ENCODE data around the gene LARP4B. TPM values are rescaled to one million over a fixed set of nuclear protein-coding genes. Genes with fewer than 3 reads are reported as not detected.
A peak's percentile ranks its signal among the peaks of the same experiment; 100 is the strongest.

The LARP4B gene
- total RNA-seq, 4 donors from 2014 or later, result 68.6 to 113 (median 87.4) TPM

DNA sequence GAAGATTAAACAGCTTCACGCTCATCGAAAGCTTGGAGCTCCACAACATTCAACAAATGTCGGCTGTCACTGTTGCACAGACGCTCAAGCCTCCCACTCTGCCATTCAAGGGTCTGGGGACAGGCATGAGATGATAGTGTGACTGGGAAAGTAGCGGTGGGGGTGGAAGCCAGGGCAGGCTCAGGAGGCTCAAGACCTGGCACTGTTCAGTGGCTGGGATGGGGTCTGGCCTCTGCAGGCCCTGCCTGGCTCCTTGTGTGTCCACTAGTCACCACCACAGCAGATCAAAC, 43.2 kb upstream of the LARP4B start:
- WGBS, 2 donors, result 42 to 60% methylated on average over 5 of the region's 5 CpGs
- TF ChIP-seq CTCF (IDR thresholded peaks at IDR 0.05) (no peak), POLR2A (IDR thresholded peaks at IDR 0.05) (no peak)
- Histone ChIP-seq H3K27ac (peak overlapping the region in 2 of 3 donors; percentile 25 to 42), H3K9me3 (no peaks in the 10 kb centered on the region), H3K36me3 (no peaks in the 10 kb centered on the region), H3K4me1 (peaks cover 40 to 51% of the 10 kb centered on the region in 2 donors), H3K27me3 (no peaks in the 10 kb centered on the region), H3K4me3 (replicated peaks in 1 of 3) (no peak overlapping the region)
- intact Hi-C loops (cut with DNase I), result no loop called here
- peak; percentile 29 to 44 for DNase-seq

GRCh38 chr10:974038-974784, 42.7 kb upstream of the LARP4B start:
- Histone ChIP-seq H3K36me3 (no peaks in the 10 kb centered on the region), H3K4me1 (peaks cover 46 to 56% of the 10 kb centered on the region in 2 donors), H3K27ac (peak overlapping the region in 2 of 3 donors; percentile 25 to 42), H3K9me3 (no peaks in the 10 kb centered on the region), H3K4me3 (replicated peaks in 1 of 3) (no peak overlapping the region), H3K27me3 (no peaks in the 10 kb centered on the region)
- WGBS, 2 donors, result 67 to 68% methylated on average over 14 to 20 of the region's 20 CpGs
- TF ChIP-seq CTCF (IDR thresholded peaks at IDR 0.05), result no peak
- TF ChIP-seq POLR2A (IDR thresholded peaks at IDR 0.05), result no peak
- DNase-seq, result peak; percentile 10 to 35
- intact Hi-C loops (cut with DNase I), result no loop called here

DNA sequence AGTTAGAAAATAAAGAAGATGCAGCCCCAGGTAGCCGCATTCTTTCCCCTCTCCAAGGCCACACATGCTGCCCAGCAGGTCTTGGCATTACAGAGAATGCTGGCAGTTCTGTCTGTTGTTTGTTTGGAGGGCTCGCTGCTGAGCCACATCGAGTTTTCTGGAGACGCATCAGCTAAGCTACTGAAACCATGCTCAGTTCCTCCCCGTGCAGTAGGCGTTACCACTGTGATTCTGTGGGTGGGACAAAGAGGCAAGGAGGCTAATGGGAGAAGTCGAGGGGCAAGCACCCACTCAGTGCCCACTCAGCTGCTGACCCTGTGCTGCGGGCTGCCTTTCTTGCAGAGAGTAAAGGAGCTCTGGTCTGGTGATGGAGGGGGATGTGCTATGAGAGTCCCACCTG, 41.3 kb upstream of the LARP4B start:
- DNase-seq, result peak; percentile 13 to 53
- H3K4me3 ChIP-seq (replicated peaks in 1 of 3), result no peak overlapping the region
- TF ChIP-seq POLR2A (IDR thresholded peaks at IDR 0.05), result peak in 1 of 2 donors; percentile 9
- no peak for TF ChIP-seq CTCF (IDR thresholded peaks at IDR 0.05)
- no peaks in the 10 kb centered on the region for H3K27me3 ChIP-seq
- no peaks in the 10 kb centered on the region for H3K9me3 ChIP-seq
- intact Hi-C loops (cut with DNase I), result no loop called here
- 60 to 81% methylated on average over 8 of the region's 8 CpGs for WGBS, 2 donors
- H3K4me1 ChIP-seq, result peaks cover 47 to 58% of the 10 kb centered on the region in 2 donors
- H3K36me3 ChIP-seq, result no peaks in the 10 kb centered on the region
- peak overlapping the region in 1 of 3 donors; percentile 69 for H3K27ac ChIP-seq

- Histone ChIP-seq H3K9me3 (no peaks in the 10 kb centered on the region), H3K36me3 (no peaks in the 10 kb centered on the region), H3K4me1 (peaks cover 47 to 58% of the 10 kb centered on the region in 2 donors), H3K27ac (peak overlapping the region; percentile 61 to 85 (median 69)), H3K4me3 (replicated peaks in 1 of 3) (no peak overlapping the region), H3K27me3 (no peaks in the 10 kb centered on the region)
- 81 to 82% methylated on average over 12 of the region's 12 CpGs for WGBS, 2 donors
- intact Hi-C loops (cut with DNase I), result no loop called here
- peak; percentile 17 to 33 for DNase-seq
- TF ChIP-seq CTCF (IDR thresholded peaks at IDR 0.05) (no peak), POLR2A (IDR thresholded peaks at IDR 0.05) (no peak)
Observed at GRCh38 chr10:971613-972012, 40.1 kb upstream of the LARP4B start.

- Histone ChIP-seq H3K27me3 (no peaks in the 10 kb centered on the region), H3K9me3 (no peaks in the 10 kb centered on the region), H3K4me1 (peaks cover 47 to 58% of the 10 kb centered on the region in 2 donors), H3K27ac (peak overlapping the region; percentile 61 to 85 (median 69)), H3K4me3 (replicated peaks in 1 of 3) (no peak overlapping the region), H3K36me3 (no peaks in the 10 kb centered on the region)
- DNase-seq, result no peak
- intact Hi-C loops (cut with DNase I), result no loop called here
- TF ChIP-seq CTCF (IDR thresholded peaks at IDR 0.05), result no peak
- no peak for TF ChIP-seq POLR2A (IDR thresholded peaks at IDR 0.05)
- 62 to 77% methylated on average over 4 of the region's 4 CpGs for WGBS, 2 donors
Observed at GRCh38 chr10:971150-971542, 39.6 kb upstream of the LARP4B start.
